Psoas muscle (tissue), 8 donors: Measurements from ENCODE around the gene LHPP. TPM values are rescaled to one million over a fixed set of nuclear protein-coding genes. Genes with fewer than 3 reads are reported as not detected.
A peak's percentile ranks its signal among the peaks of the same experiment; 100 is the strongest.

Source experiments
- ATAC-seq, 4 donors: fragments of 200-7000 bp; cut with Tn5 transposase; one replicate each; pipeline ENCODE4 v1.9.1; 2020; ENCODE audit warnings: moderate library complexity in 3 of 4, mild to moderate bottlenecking in 2 of 4
- DNase-seq, 2 donors: peaks; one replicate each; pipeline ENCODE4 v3.0.0-alpha.2; 2020
- H3K27ac ChIP-seq: fragments of 200-600 bp; one replicate; pipeline ENCODE4 v1.8.0; 2022
- H3K27me3 ChIP-seq, 3 donors: fragments of 200-600 bp in 1 of 3; one replicate each; pipeline versions ENCODE4 v1.6.1 to v1.8.0; 2013 to 2022; ENCODE audit warnings: low read length in 2 of 3, mild to moderate bottlenecking in 2 of 3, moderate library complexity in 1 of 3; ENCODE audit not compliant: insufficient read depth in 3 of 3
- H3K36me3 ChIP-seq, 2 donors: fragments of 200-600 bp in 1 of 2; one replicate each; pipeline versions ENCODE4 v1.6.1 to v1.8.0; 2013 to 2022; ENCODE audit warnings: low read depth in 1 of 2, mild to moderate bottlenecking in 1 of 2, moderate library complexity in 1 of 2; ENCODE audit not compliant: insufficient read depth in 1 of 2
- H3K4me1 ChIP-seq: fragments of 200-600 bp; one replicate; pipeline ENCODE4 v1.8.0; 2022
- H3K4me3 ChIP-seq: fragments of 200-600 bp; one replicate; pipeline ENCODE4 v1.8.0; 2022; ENCODE audit warnings: mild to moderate bottlenecking
- H3K9me3 ChIP-seq: fragments of 200-600 bp; one replicate; pipeline ENCODE4 v1.8.0; 2022
- CTCF ChIP-seq: fragments of 200-600 bp; IDR thresholded peaks from one replicate; pipeline ENCODE4 v1.8.0; 2022; ENCODE audit warnings: antibody characterized with exemption
- WGBS, 3 donors: extraction: QIAGEN DNeasy Blood & Tissue Kit; methylation state at CpG; one replicate each; pipeline versions ENCODE4 v1.1.6 to v1.1.7; 2013; 5-methylcytosine and 5-hydroxymethylcytosine counted together
- intact Hi-C, 2 donors: fragments of 100-400 bp; cut with DNase I; formaldehyde crosslinking; loops; one replicate each; pipeline versions ENCODE4 v1.11.0 to v1.14.2; 2022
- polyA plus RNA-seq, 3 donors: library from polyadenylated mRNA; stranded (reverse); fragments of 200-250 nt; gene quantifications; one replicate each; pipeline ENCODE4 v1.2.3, GENCODE V29; 2013
- total RNA-seq, 4 donors: library from RNA; stranded (reverse); fragmentation: NEBNext Ultra II Directional in 2 of 4; extraction: Animal tissue kit (Norgen Biotek cat#: 25700) in 2 of 4; gene quantifications; one replicate each; pipeline versions ENCODE4 v1.2.1 to v1.2.4, GENCODE V29; 2021 to 2023
- donor health status: healthy with polysubstance abuse.
- donor health status: DM: no; HTN: no; CAD: no; lungs with moderate emphysema.
- donor health status: Bipolar disorder and iron deficiency.
- donor health status: healthy.
- donor health status: DM: yes; HTN: yes; CAD: no.
- donor health status: DM: no; HTN: no; CAD: no.
- donor health status: DM: no; HTN: no; CAD: no.
- donor health status: DM: yes; HTN: yes; CAD: no.

The LHPP gene
- total and polyA plus RNA-seq, 7 donors, result 4.7 to 12.8 (median 6.1) TPM

- WGBS, 3 donors, result 86 to 94% (median 92%) methylated on average over 10 of the region's 10 CpGs
- DNase-seq (peak in 1 of 2 donors; percentile 30), ATAC-seq (no peak)
- Histone ChIP-seq H3K27ac (no peak overlapping the region), H3K27me3 (no peaks in the 10 kb centered on the region), H3K4me1 (peaks cover 11% of the 10 kb centered on the region), H3K36me3 (no peaks in the 10 kb centered on the region), H3K4me3 (no peak overlapping the region), H3K9me3 (no peaks in the 10 kb centered on the region)
- TF ChIP-seq CTCF, result no peak
- intact Hi-C loops, result no loop called here
Observed at GRCh38 chr10:124554085-124554858, 92.6 kb downstream of the LHPP start.

- 85% methylated on average over 10 of the region's 10 CpGs for WGBS, 3 donors
- H3K36me3 ChIP-seq, result no peaks in the 10 kb centered on the region
- no peak overlapping the region for H3K4me3 ChIP-seq
- H3K27me3 ChIP-seq, result no peaks in the 10 kb centered on the region
- no peaks in the 10 kb centered on the region for H3K9me3 ChIP-seq
- intact Hi-C loops, result no loop called here
- ATAC-seq, result no peak
- H3K27ac ChIP-seq, result no peak overlapping the region
- H3K4me1 ChIP-seq, result peaks cover 37% of the 10 kb centered on the region
- TF ChIP-seq CTCF, result no peak
- DNase-seq, result peak in 1 of 2 donors; percentile 9
Observed at GRCh38 chr10:124557167-124557566, 95.5 kb downstream of the LHPP start.

- WGBS, 3 donors, result 67 to 76% (median 72%) methylated on average over 16 of the region's 16 CpGs
- no peaks in the 10 kb centered on the region for H3K36me3 ChIP-seq
- no peak for TF ChIP-seq CTCF
- H3K4me3 ChIP-seq, result no peak overlapping the region
- no peaks in the 10 kb centered on the region for H3K9me3 ChIP-seq
- no peaks in the 10 kb centered on the region for H3K27me3 ChIP-seq
- intact Hi-C loops, result no loop called here
- ATAC-seq, result peak in 3 of 4 donors; percentile 20 to 47 (median 43)
- H3K27ac ChIP-seq, result no peak overlapping the region
- peaks cover 42% of the 10 kb centered on the region for H3K4me1 ChIP-seq
- DNase-seq, result peak; percentile 25 to 55
Observed at GRCh38 chr10:124557648-124558338, 96.2 kb downstream of the LHPP start.

GRCh38 chr10:124558339-124559321 lies 97.0 kb downstream of the LHPP start:
- Histone ChIP-seq H3K4me3 (no peak overlapping the region), H3K4me1 (peaks cover 44% of the 10 kb centered on the region), H3K36me3 (no peaks in the 10 kb centered on the region), H3K27me3 (no peaks in the 10 kb centered on the region), H3K9me3 (no peaks in the 10 kb centered on the region), H3K27ac (peak overlapping the region; percentile 89)
- no peak for TF ChIP-seq CTCF
- WGBS, 3 donors, result 79 to 85% (median 80%) methylated on average over 23 of the region's 23 CpGs
- DNase-seq (peak; percentile 16 to 49), ATAC-seq (peak; percentile 19 to 38 (median 35))
- intact Hi-C loops, result no loop called here
